K562 (cell line): Measurements from ENCODE around the gene CRB2. TPM values are rescaled to one million over a fixed set of nuclear protein-coding genes. Genes with fewer than 3 reads are reported as not detected.

Source experiments
- ATAC-seq: fragments of 200-7000 bp; cut with Tn5 transposase; 3 replicates; pipeline ENCODE4 v1.9.1; 2020; ENCODE audit warnings: moderate library complexity
- BruUV-seq: library from RNA; stranded (reverse); fragments of 400-500 nt; replicated peaks from 2 replicates; lab custom pipeline; 2021; lab: Mats Ljungman, UMichigan
- CTCF ChIA-PET: fragments of 300-600 bp; formaldehyde crosslinking; extraction: SDS; loops from one replicate; lab custom pipeline; 2021; ENCODE audit warnings: low intra/inter-chr PET ratio; lab: Yijun Ruan, JAX
- POLR2A ChIA-PET: fragments of 300-600, 350-650 bp; sonication (Branson Sonifier 250); formaldehyde crosslinking; extraction: SDS; loops from one replicate; lab custom pipeline; 2021; ENCODE audit warnings: antibody characterized with exemption, inconsistent platforms; lab: Yijun Ruan, JAX
- DNase-seq, 4 experiments: peaks; one replicate each; pipeline versions ENCODE4 v3.0.0 to v3.0.0-alpha.2; 2011 to 2018; ENCODE audit warnings: low spot score in 3 of 4, mixed read lengths in 3 of 4; ENCODE audit errors: extremely low read depth in 1 of 4
- FAIRE-seq: peaks from 2 replicates; lab custom pipeline; 2011; peaks lifted over from hg19 to GRCh38; lab: Jason Lieb, UNC
- H2AFZ ChIP-seq: 2 replicates; pipeline ENCODE4 v1.6.0; 2011; ENCODE audit warnings: low read depth, low read length, control low read depth, inconsistent platforms
- H3K27ac ChIP-seq: fragments of 200-600 bp; 3 replicates; pipeline ENCODE4 v1.8.0; 2011; ENCODE audit warnings: low read depth, mild to moderate bottlenecking, control low read depth, inconsistent platforms, low read length, moderate library complexity, mixed read lengths; ENCODE audit errors: extremely low read depth
- H3K27me3 ChIP-seq, 2 experiments: fragments of 300-600 bp in 1 of 2; 2 replicates in 1 of 2; 3 replicates in 1 of 2; pipeline versions ENCODE4 v1.6.0 to v1.8.0; 2011; ENCODE audit warnings: inconsistent platforms in 2 of 2, low read length in 2 of 2, mild to moderate bottlenecking in 1 of 2, mixed read lengths in 1 of 2, moderate library complexity in 1 of 2; ENCODE audit not compliant: control insufficient read depth in 2 of 2, insufficient read depth in 2 of 2
- H3K36me3 ChIP-seq: fragments of 300-600 bp; 3 replicates; pipeline ENCODE4 v1.8.0; 2011; ENCODE audit warnings: mild to moderate bottlenecking, low read length, inconsistent platforms; ENCODE audit not compliant: control insufficient read depth, insufficient read depth
- H3K4me1 ChIP-seq, 2 experiments: fragments of 200-600 bp in 1 of 2; replicated peaks in 1 of 2; 2 replicates in 1 of 2; 3 replicates in 1 of 2; pipeline versions ENCODE4 v1.5.1 to v1.8.0; 2011; ENCODE audit warnings: inconsistent platforms in 2 of 2, low read length in 2 of 2, mild to moderate bottlenecking in 1 of 2, mixed read lengths in 1 of 2, moderate library complexity in 1 of 2; ENCODE audit not compliant: control insufficient read depth in 2 of 2, insufficient read depth in 2 of 2
- H3K4me2 ChIP-seq: 2 replicates; pipeline ENCODE4 v1.6.1; 2011; ENCODE audit warnings: low read length, control low read depth, inconsistent platforms, mixed read lengths; ENCODE audit not compliant: insufficient read depth
- H3K4me3 ChIP-seq: fragments of 200-600 bp; sonication (generic), shearing (Covaris generic); 2 replicates; pipeline ENCODE4 v1.5.1; 2016; ENCODE audit warnings: control low read depth, inconsistent platforms
- H3K79me2 ChIP-seq: fragments of 200-600 bp; 3 replicates; pipeline ENCODE4 v1.8.0; 2011; ENCODE audit warnings: low read length, inconsistent platforms; ENCODE audit not compliant: control insufficient read depth, insufficient read depth
- H3K9ac ChIP-seq, 2 experiments: 2 replicates each; pipeline versions ENCODE4 v1.6.0 to v1.6.1; 2011; ENCODE audit warnings: low read depth in 2 of 2, low read length in 2 of 2, control low read depth in 1 of 2, inconsistent platforms in 1 of 2, mild to moderate bottlenecking in 1 of 2, mixed read lengths in 1 of 2; ENCODE audit not compliant: insufficient read depth in 1 of 2
- H3K9me1 ChIP-seq: one replicate; pipeline ENCODE4 v1.6.0; 2011; ENCODE audit warnings: inconsistent platforms, mild to moderate bottlenecking, low read length, moderate library complexity; ENCODE audit not compliant: control insufficient read depth, insufficient read depth
- H3K9me3 ChIP-seq: replicated peaks from 2 replicates; pipeline ENCODE4 v1.5.1; 2011; ENCODE audit warnings: low read depth, low read length, inconsistent platforms; ENCODE audit not compliant: control insufficient read depth, insufficient read depth
- H4K20me1 ChIP-seq: replicated peaks from 2 replicates; pipeline ENCODE4 v1.6.1; 2011; ENCODE audit warnings: low read length, inconsistent platforms, mixed read lengths; ENCODE audit not compliant: control insufficient read depth, insufficient read depth
- C11orf30 ChIP-seq: fragments of 450-650 bp; IDR thresholded peaks from 2 replicates; pipeline ENCODE4 v1.6.1; 2016; ENCODE audit warnings: low read depth, mild to moderate bottlenecking
- CBX1 ChIP-seq: sonication (generic); IDR thresholded peaks from 2 replicates; pipeline ENCODE4 v1.6.1; 2016; ENCODE audit warnings: antibody characterized with exemption, low read depth, mild to moderate bottlenecking
- CC2D1A ChIP-seq: fragments of 450-650 bp; IDR thresholded peaks from 2 replicates; pipeline ENCODE4 v1.6.1; 2017; ENCODE audit warnings: mild to moderate bottlenecking
- DIDO1 ChIP-seq: fragments of 450-650 bp; IDR thresholded peaks from 2 replicates; pipeline ENCODE4 v1.6.1; 2016; ENCODE audit warnings: low read depth, missing biosample characterization, missing genetic modification characterization
- ESRRA ChIP-seq: fragments of 450-650 bp; IDR thresholded peaks from 2 replicates; pipeline ENCODE4 v1.6.1; 2014; ENCODE audit warnings: low read depth, mild to moderate bottlenecking, moderate library complexity, borderline replicate concordance
- HDAC2 ChIP-seq: fragments of 450-650 bp; IDR thresholded peaks from 2 replicates; pipeline ENCODE4 v1.6.1; 2016; ENCODE audit warnings: mild to moderate bottlenecking
- HSF4 ChIP-seq: fragments of 250-450 bp; sonication (Bioruptor Pico); IDR thresholded peaks from 2 replicates; pipeline ENCODE4 v2.1.2; 2022; ENCODE audit warnings: mild to moderate bottlenecking, moderate library complexity, borderline replicate concordance
- MAFF ChIP-seq: IDR thresholded peaks from 2 replicates; pipeline ENCODE4 v1.6.1; 2012; ENCODE audit warnings: low read length, improper control_type of control experiment
- SAP30 ChIP-seq: fragments of 200-600 bp; sonication (generic); IDR thresholded peaks from 2 replicates; pipeline ENCODE4 v1.6.1; 2012; ENCODE audit warnings: borderline replicate concordance, low read depth, mild to moderate bottlenecking, moderate library complexity, low read length, control low read depth, inconsistent platforms; ENCODE audit not compliant: insufficient read depth, poor library complexity, severe bottlenecking
- SIRT6 ChIP-seq: IDR thresholded peaks from one replicate; pipeline ENCODE4 v1.6.1; 2012; ENCODE audit warnings: low read depth, mild to moderate bottlenecking, control low read depth, inconsistent platforms, low read length, moderate library complexity
- SMARCE1 ChIP-seq: fragments of 450-650 bp; IDR thresholded peaks from 2 replicates; pipeline ENCODE4 v1.7.1; 2016; ENCODE audit warnings: mild to moderate bottlenecking
- SMC3 ChIP-seq: conservative IDR thresholded peaks from 2 replicates; pipeline ENCODE4 v1.6.1; 2011; ENCODE audit warnings: low read depth, low read length, improper control_type of control experiment; ENCODE audit not compliant: insufficient read depth
- SUPT5H ChIP-seq: fragments of 450-650 bp; IDR thresholded peaks from 2 replicates; pipeline ENCODE4 v1.6.1; 2016
- TGIF2 ChIP-seq: sonication (generic); formaldehyde crosslinking; IDR thresholded peaks from 2 replicates; pipeline ENCODE4 v1.8.1; 2022; ENCODE audit warnings: mild to moderate bottlenecking, missing genetic modification reagents, moderate library complexity
- ZBTB17 ChIP-seq: fragments of 450-650 bp; formaldehyde crosslinking; IDR thresholded peaks from 2 replicates; pipeline ENCODE4 v1.4.0; 2020; ENCODE audit warnings: mild to moderate bottlenecking
- ZFP30 ChIP-seq: fragments of 250-450 bp; sonication (Bioruptor Pico); IDR thresholded peaks from 2 replicates; pipeline ENCODE4 v1.8.0; 2022; ENCODE audit warnings: moderate library complexity, mild to moderate bottlenecking, inconsistent platforms, borderline replicate concordance
- ZNF124 ChIP-seq: sonication (generic); formaldehyde crosslinking; IDR thresholded peaks from 2 replicates; pipeline ENCODE4 v1.8.1; 2022; ENCODE audit warnings: missing genetic modification reagents
- WGBS: fragments of 100-300 bp; shearing (Covaris generic); methylation state at CpG from one replicate; pipeline ENCODE4 v1.1.6; 2016; ENCODE audit warnings: low coverage, mixed read lengths; ENCODE audit not compliant: insufficient coverage; ENCODE audit errors: missing lambda C conversion rate; 5-methylcytosine and 5-hydroxymethylcytosine counted together
- in situ Hi-C: fragments of 300-500 bp; cut with MboI; formaldehyde crosslinking; loops from 4 replicates; pipeline ENCODE4 v1.15.0; 2018; ENCODE audit warnings: inconsistent platforms, mixed read lengths
- intact Hi-C: fragments of 100-400 bp; cut with micrococcal nuclease; formaldehyde crosslinking; loops from 2 replicates; pipeline ENCODE4 v1.14.2; 2022
- polyA plus RNA-seq, 8 experiments: library from polyadenylated mRNA; depleted of rRNA in 4 of 8; stranded (reverse) in 5 of 8; unstranded in 3 of 8; fragments of >200 nt; fragmentation: Nextera tagmentation in 2 of 8; fragmentation: Illumina TruSeq in 1 of 8; extraction: Ambion mirVana in 2 of 8; extraction: Trizol in 1 of 8; gene quantifications; 2 replicates each; pipeline versions ENCODE4 v1.2.1 to v1.2.3, GENCODE V29; 2011 to 2014; ENCODE audit warnings: inconsistent platforms in 1 of 8, missing spikeins in 1 of 8
- total RNA-seq, 7 experiments: library from RNA; depleted of rRNA in 6 of 7; stranded (reverse); fragments of >200 nt in 6 of 7; fragmentation: Illumina TruSeq in 2 of 7; extraction: Trizol in 2 of 7; gene quantifications; 2 replicates each; pipeline versions ENCODE4 v1.2.1 to v1.2.3, GENCODE V29; 2011 to 2021; ENCODE audit warnings: low replicate concordance in 1 of 7
- TF ChIP-seq, protein P1 (sequence below): fragments of 450-650 bp; IDR thresholded peaks from 2 replicates; pipeline ENCODE4 v1.6.1; 2016; ENCODE audit warnings: low read depth, mild to moderate bottlenecking, moderate library complexity
- TF ChIP-seq, protein P2 (sequence below): sonication (generic); formaldehyde crosslinking; IDR thresholded peaks from 2 replicates; pipeline ENCODE4 v1.8.0; 2022; ENCODE audit warnings: mild to moderate bottlenecking, low read depth, missing genetic modification reagents

The CRB2 gene
- total and polyA plus RNA-seq, 9 of the 15 experiments (the other 6 are each of a cell fraction or from before 2014, with no cell fraction given): 0.13 to 1.2 (median 0.25) TPM; not detected in 2

DNA sequence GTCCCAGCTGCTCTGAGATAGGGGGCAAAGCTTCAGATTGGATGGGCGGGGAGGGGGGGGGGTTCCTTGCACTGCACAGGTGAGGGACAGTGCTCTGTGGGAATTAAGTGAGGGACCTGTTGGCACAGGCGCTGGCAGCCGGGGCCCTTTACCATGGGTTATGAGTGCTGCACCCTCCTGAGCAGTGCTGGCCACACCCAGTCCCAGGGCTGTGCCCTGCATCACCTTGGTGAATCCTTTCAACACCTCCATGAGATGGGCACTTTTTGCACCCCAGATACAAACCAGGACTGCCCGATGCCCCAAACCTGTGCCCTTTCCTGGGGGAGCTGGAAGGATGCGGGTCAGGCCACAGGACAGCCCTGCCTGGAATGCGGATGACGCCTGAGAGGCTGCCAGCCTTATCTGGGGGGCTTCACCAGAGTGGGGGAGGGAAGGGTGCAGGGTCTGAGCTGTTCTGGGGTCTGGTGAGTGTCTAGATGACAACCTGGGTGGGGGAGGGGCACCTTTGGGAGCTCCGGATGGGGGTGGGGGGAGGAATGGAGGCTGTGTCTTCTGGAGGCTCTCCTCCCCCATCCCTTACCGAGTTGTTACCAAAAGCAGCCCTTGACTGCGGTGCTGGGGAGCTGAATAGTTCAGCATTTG, 5.2 kb downstream of the CRB2 start:
- intact Hi-C loops (no loop called here), in situ Hi-C loops (no loop called here)
- no peak for FAIRE-seq
- Histone ChIP-seq H3K9me1 (no peaks in the 10 kb centered on the region), H3K27ac (no peak overlapping the region), H3K9me3 (no peaks in the 10 kb centered on the region), H4K20me1 (no peaks in the 10 kb centered on the region), H2AFZ (peak overlapping the region; percentile 85), H3K79me2 (no peaks in the 10 kb centered on the region), H3K4me1 (peaks cover 34 to 87% of the 10 kb centered on the region in 2 experiments), H3K4me2 (no peak overlapping the region; the same call in 1 of the 2 replicates), H3K9ac (peak overlapping the region in 1 of 2 experiments; percentile 84; a peak in 2 of 4 replicates), H3K4me3 (no peak overlapping the region), H3K36me3 (no peaks in the 10 kb centered on the region), H3K27me3 (no peaks in the 10 kb centered on the region)
- TF ChIP-seq HSF4 (CRISPR knock-in tag) (no peak), CBX1 (no peak), ZFP30 (no peak), ESRRA (no peak), SUPT5H (no peak), HDAC2 (no peak), SMARCE1 (no peak), DIDO1 (no peak), MAFF (no peak), SAP30 (no peak), SMC3 (no peak), ZNF124 (CRISPR knock-in tag) (no peak), CC2D1A (no peak), SIRT6 (no peak), TGIF2 (CRISPR knock-in tag) (no peak), ZBTB17 (CRISPR knock-in tag) (no peak), C11orf30 (no peak)
- TF ChIP-seq, protein P1, sequence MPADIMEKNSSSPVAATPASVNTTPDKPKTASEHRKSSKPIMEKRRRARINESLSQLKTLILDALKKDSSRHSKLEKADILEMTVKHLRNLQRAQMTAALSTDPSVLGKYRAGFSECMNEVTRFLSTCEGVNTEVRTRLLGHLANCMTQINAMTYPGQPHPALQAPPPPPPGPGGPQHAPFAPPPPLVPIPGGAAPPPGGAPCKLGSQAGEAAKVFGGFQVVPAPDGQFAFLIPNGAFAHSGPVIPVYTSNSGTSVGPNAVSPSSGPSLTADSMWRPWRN: no peak
- TF ChIP-seq, protein P2, sequence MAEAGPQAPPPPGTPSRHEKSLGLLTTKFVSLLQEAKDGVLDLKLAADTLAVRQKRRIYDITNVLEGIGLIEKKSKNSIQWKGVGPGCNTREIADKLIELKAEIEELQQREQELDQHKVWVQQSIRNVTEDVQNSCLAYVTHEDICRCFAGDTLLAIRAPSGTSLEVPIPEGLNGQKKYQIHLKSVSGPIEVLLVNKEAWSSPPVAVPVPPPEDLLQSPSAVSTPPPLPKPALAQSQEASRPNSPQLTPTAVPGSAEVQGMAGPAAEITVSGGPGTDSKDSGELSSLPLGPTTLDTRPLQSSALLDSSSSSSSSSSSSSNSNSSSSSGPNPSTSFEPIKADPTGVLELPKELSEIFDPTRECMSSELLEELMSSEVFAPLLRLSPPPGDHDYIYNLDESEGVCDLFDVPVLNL (CRISPR knock-in tag): no peak
- WGBS: 42% methylated on average over 9 of the region's 10 CpGs
- ChIA-PET CTCF (no interaction called here), POLR2A (interaction anchor here (0.6 to 1.5 kb wide), 7 partner anchors 10 to 712 kb away, joined by 3 to 6 read pairs (median 4); no protein-coding TSS in a partner anchor)
- DNase-seq: peak; percentile 42 to 55 (median 51)
- BruUV-seq: no TSS peak
- no peak for ATAC-seq
